M059J (cell line): ENCODE results near the gene HEMK1. TPM values are rescaled to one million over a fixed set of nuclear protein-coding genes. Genes with fewer than 3 reads are reported as not detected.
A peak's percentile ranks its signal among the peaks of the same experiment; 100 is the strongest.

ENCODE experiments used
- DNase-seq: peaks from one replicate; pipeline ENCODE4 v3.0.0-alpha.2; 2012; ENCODE audit warnings: low read depth
- total RNA-seq: library from RNA; depleted of rRNA; stranded (reverse); fragments of >200 nt; shearing (Covaris generic); gene quantifications from 2 replicates; pipeline ENCODE4 v1.2.3, GENCODE V29; 2014; rRNA removed

The HEMK1 gene
- total RNA-seq, 1 experiment from 2014 or later, result 7.3 TPM

GRCh38 chr3:50637011-50637410 lies 67.7 kb downstream of the HEMK1 start:
- DNase-seq, result no peak

- no peak for DNase-seq
Measured at GRCh38 chr3:50637945-50638344, 68.6 kb downstream of the HEMK1 start.

- peak; percentile 85 for DNase-seq
Measured at GRCh38 chr3:50639055-50639494, 69.8 kb downstream of the HEMK1 start.

GRCh38 chr3:50642382-50642781 lies 73.1 kb downstream of the HEMK1 start:
- DNase-seq, result no peak

GRCh38 chr3:50644561-50644960 lies 75.2 kb downstream of the HEMK1 start:
- DNase-seq, result no peak

GRCh38 chr3:50645378-50645777 lies 76.1 kb downstream of the HEMK1 start:
- no peak for DNase-seq

Other genes with a start within 250 kb of the HEMK1 start
- 48.2 and 59.5 TPM in 2 replicates for gene HYAL2, start 246.8 kb upstream of the HEMK1 start, total RNA-seq
- 23.7 and 25.4 TPM in 2 replicates for gene TUSC2, start 241.3 kb upstream of the HEMK1 start, total RNA-seq
- 12.7 and 16.1 TPM in 2 replicates for gene RASSF1, start 228.7 kb upstream of the HEMK1 start, total RNA-seq
- gene ZMYND10, start 223.8 kb upstream of the HEMK1 start, total RNA-seq, result 0.37 and 3.2 TPM in 2 replicates
- 15.6 and 27.9 TPM in 2 replicates for gene NPRL2, start 218.7 kb upstream of the HEMK1 start, total RNA-seq
- 32.8 and 49.9 TPM in 2 replicates for gene CYB561D2, start 218.7 kb upstream of the HEMK1 start, total RNA-seq
- gene TMEM115, start 210.0 kb upstream of the HEMK1 start, total RNA-seq, result 28.0 and 38.2 TPM in 2 replicates
- not detected in 2 replicates for gene CACNA2D2, start 65.9 kb upstream of the HEMK1 start, total RNA-seq
- gene C3orf18, start 1.8 kb upstream of the HEMK1 start, total RNA-seq, result 0.05 and 2.7 TPM in 2 replicates
- gene CISH, start 42.3 kb downstream of the HEMK1 start, total RNA-seq, result 0.81 and 0.99 TPM in 2 replicates
- gene MAPKAPK3, start 47.6 kb downstream of the HEMK1 start, total RNA-seq, result 40.0 and 46.4 TPM in 2 replicates
- gene DOCK3, start 105.4 kb downstream of the HEMK1 start, total RNA-seq, result 0.52 and 1.0 TPM in 2 replicates